Stimulated activated CD4-positive, alpha-beta T cell treated with anti-CD3 and anti-CD28 coated beads, Interleukin-2, amount 100 ng/mL, for 48 hours (primary cell): Measurements from ENCODE around the gene ILK.

ENCODE experiments used
- DNase-seq, 2 donors: peaks; one replicate each; pipeline ENCODE4 v3.0.0-alpha.2; 2020

Gene ILK

DNA sequence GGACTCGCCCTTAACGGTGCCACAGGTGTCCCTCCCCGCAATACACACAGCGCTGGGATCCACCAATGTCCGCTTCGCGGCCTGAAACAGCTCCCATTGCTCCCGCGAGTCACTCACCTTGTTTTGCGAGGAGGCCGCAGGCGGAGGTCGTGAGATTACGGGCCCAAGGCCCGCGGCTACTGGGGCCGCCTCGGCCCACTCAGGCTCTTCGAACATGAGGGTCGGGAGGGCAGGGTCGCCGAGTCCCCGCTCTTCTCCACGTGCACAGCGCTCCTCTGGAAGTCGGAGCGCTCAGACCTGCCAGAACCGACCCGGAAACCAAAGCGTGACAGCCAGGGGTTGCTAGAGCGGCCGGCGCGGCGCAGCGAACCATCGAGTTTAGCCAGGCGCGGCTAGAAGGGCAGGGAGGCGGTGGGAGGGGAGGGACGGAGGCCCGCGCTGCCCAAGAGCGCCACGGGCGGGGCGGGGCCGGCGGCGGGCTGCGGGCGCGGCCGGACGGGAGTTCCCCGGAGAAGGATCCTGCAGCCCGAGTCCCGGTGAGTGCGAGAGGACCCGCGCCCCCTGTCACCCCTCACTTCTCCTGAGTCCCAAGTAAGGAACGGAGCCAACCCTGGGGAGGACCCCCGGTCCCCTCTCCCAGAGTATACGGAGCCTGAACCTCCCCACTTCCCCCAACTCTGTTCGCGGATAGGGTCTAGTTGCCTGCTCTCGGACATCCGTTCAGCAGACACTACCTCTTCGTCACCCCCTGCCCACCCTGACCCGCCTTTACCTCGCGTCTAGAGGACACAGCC lies at the start of gene ILK, which contains the start of gene RRP8:
Gene ILK, plus strand, starts transcription at position 488 of the 794 bp plus-strand sequence. CDS start 498 bp downstream, outside the sequence.
Gene RRP8, minus strand, starts transcription at position 330 of the 794 bp plus-strand sequence. Its CDS starts 114 bp downstream, at position 216.
- peak; percentile 83 to 84 for DNase-seq

DNA sequence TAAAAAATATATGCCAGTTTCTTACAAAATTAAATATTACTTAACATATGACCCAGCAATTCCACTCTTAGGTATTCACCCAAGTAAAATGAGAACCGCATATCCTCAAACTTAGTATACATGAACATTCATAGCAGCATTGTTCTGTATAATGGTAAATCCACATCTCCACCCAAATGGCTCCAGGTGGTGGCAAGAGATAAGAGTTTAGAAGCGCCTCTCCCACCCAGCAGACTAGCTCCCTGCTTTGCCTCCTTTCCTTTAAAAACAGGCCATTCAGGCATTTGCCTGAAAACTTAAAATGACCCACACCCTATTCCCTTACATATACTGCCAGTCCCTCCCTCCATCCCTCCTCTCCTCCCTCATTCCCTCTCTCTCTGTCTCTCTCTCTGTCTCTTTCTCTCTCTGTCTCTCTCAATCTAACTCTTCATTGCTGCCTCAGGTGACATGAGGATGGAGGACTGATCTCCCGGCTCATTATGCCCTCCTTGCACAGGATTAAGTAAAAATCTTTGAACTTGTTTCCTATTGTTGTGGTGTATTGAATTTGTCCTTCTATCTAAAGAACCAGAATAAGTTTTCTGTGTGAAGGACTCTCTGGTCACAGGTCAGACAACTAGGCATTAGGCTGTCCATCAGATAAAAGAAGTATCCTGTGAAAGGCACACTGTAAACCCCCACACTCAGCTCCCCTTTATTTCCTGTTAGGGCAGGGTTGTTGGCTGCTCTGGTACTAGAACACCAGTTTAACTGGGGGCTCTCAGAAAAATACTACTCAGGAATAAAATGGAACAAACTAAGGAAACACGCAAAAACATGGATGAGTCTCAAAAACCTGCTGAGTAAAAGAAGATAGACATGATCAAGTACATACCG lies 48.5 kb upstream of the ILK start:
- no peak for DNase-seq

DNA sequence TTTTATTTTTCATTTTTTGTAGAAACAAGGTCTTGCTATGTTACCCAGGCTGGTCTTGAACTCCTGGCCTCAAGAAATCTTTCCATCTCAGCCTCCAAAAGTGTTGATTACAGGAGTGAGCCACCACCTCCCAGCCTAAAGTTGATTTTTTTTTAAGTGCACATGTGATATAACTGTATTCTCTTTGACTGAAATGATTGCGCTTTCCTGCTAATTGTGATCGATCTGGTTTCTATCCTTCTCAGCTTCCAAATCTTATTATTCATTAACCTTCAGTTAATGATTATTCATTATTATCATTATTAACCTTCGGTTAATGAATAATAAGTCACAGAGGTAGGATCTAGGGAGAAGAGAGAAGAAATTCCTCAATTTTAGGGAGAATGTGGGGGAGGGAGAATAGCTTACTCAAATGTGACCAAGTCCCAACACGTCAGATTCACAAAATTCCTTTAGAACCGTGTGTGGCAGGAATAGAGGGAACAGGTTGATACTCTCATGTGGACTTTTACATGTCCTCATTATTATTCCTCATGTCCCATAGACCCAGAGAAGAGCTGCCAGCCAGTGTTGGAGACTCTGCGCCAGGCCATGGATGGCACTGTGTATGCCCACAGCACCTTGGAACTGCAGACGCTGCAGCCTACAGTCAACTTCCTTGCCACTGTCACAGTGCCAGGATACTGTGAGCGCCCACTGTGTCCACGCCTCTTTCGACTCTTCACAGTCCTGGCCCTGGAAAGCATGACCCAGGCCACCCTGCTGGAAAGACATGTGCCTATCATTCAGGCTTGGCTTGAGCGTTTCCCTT lies 47.2 kb upstream of the ILK start:
- no peak for DNase-seq

DNA sequence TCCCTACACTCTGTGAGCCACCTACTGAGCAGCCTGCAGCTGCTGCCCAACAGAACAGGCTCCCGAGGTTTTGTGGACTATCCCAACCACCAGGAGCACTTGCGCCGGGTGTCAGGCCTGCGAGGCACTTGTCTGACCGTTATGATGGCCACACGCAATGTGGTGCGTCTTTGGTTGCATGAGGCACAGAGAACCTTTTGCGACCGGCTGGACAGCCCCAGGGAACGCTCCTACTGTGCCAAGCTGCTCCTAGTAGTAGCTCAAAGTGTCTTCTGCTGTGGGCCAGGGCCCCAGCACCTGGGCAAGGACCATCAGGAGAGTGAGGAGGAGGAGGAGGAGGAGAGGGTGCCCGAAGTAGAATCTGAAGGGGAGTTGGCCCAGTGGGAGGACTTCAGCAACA lies 46.5 kb upstream of the ILK start:
- DNase-seq, result no peak

DNA sequence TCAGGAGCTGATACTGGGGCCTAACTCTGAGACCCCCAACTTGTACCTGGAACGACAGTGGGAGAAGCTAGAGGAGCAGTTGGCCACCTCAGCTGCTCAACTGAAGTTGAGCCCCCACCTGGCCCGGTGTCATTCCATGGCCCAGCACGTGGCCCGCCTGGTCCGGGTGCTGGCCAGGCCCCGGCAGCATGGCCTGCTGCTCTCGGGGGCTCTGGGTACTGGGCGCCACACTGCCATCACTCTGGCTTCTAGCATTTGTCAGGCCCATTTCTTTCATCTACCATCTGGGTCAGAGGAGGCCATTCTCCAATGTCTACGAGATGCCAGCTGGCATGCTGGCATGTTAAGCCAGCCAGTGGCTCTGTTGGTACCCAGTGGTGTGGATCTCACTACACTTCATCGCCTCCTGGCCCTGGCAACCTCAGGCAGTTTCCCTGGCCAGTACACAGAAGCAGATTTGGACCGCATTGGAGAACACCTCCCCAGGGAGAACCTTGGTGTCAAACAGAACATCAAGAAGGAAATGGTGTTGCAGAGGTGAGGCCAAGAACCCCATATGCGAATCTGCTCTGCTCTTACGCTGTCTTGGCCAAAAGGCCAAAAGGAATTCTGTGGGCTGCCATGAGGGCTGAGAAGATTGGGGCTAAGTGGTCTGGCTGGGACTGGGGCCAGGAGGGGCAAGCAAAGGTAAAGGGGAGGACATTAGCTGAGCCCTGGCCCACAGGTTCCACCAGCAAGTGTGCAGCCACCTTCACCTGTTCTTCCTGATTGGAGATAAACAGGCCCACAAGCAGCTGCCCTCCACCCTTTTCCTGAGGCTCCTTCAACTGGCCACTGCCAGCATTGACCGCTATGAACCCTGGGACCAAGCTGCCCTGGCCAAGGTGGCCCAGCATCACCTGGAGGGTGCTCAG lies 45.6 kb upstream of the ILK start:
- DNase-seq, result no peak

DNA sequence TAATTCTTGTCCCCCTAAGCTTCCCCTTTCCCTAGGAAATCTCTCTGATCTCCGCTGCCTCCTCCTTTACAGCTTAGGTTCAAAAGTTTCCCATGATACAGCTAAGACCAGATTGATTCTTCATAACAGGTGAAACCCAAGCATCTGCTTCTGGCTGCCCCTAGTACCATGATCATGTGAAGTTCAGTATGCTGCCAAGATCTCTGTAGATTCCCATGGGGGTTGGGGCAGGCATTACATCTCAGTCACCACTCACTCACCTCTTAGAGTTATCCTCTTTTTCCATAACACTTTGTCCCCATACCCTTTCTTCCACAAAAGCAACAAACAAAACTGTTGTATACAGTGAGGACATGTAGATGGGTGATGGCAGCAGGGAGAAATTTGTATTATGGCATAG lies 44.2 kb upstream of the ILK start:
- DNase-seq, result no peak

DNA sequence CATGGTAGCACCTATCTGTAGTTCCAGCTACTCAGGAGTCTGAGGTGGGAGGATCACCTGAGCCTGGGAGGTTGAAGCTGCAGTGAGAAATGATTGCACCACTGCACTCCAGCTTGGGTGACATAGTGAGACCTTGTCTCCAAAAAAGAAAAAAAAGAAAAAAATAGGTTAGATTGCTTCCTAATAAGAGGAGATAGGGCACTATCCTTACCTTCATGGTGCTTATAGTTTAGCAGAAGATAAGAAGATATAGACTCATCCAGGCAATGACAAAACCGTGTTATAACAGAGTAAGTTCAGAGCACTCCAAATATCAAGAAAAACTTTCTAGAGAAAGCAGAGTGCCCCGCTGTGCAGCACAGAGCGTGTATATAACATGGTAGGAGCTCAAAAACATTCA lies 42.3 kb upstream of the ILK start:
- no peak for DNase-seq

DNA sequence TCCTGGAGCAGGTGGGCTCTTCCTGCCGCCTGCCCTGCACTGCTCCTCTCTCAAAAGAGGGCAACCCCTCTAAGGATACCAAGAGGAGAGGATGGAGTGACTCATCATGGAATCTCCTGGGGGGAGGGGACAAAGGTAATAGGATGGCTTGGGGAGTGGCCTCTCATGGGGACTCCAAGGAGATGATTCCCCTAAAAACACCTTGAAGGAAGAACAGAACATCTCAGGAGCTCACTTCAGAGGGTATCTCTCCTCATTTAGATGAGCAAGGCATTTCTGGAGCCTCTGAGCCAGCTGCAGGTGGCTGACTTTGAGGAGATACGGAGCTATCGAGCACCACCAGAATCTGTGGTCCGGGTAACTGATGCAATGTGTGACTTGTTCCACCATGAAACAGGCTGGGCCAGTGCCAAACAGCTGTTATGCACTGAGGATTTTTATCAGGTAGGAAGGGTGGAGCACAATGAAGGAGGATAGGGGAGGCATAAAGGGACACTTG lies 40.4 kb upstream of the ILK start:
- DNase-seq, result no peak

DNA sequence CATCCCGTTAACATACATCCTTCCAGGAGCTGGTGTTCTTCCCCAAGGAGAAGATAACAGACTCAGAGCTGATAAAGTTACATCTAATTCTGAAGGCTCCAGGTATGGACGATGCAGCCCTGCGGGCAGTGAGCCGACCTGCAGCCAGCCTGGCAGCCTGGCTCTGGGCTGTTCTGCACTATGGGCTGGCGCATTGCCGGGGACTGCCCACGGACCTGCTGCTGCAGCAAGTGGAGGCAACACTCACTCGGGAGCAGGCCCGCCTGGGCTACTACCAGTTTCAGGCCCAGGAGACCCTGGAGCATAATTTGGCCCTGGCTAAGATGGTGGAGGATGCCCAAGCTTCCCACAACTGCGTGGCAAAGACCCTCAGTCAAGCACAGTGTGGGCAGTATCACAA lies 39.9 kb upstream of the ILK start:
- DNase-seq, result no peak

DNA sequence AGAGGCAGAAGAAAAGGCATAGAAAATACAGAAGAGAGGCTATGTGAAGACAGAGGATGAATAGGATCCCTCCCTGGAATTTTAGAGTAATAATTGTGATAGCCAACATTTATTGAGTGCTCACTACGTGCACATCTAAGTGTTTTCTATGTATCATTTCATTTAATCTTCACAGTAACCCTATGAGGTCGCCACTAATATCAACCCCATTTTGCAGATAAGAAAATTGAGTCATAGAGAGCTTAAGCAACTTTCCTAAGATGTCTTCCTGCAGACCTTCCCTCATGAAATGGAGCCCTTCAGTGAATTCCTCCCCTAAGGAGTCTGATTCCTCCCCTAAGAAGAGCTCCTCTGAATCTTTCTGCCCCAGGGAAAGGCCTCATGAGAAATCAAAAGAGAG lies 38.2 kb upstream of the ILK start:
- DNase-seq, result no peak

DNA sequence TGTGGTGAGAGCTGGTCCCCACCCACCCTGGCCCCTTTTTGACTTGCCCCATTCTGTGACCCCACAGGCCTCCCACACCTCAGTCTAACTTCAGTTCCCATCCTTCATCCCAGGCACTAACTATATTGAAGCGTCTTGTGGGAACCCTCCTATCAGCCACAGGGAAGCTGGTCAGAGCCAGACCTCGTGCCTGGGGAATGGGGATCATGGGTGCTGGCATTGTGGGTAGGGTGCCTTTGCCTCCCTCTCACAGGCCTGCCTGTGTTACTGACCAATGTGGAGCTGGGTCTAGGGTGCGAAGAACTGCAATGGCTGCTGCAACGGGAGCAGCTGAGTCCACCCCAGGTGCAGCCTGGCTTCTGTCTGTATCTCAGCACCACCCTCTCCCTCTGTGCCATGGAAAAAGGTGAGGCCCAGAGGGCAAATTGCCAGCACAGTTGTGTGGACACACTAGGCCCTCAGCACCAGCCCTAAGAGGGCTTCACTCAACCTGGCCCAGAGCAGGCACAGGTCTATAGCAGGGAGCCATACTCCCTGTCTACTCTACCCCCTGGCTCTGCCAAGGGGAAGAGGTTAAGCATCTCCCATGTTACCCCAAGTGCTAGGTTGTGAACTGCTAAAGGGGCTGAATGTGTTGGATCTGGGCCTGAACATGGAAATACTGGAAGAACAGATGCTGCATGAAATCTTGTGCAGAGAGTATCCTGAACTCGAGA lies 37.4 kb upstream of the ILK start:
- DNase-seq, result no peak

DNA sequence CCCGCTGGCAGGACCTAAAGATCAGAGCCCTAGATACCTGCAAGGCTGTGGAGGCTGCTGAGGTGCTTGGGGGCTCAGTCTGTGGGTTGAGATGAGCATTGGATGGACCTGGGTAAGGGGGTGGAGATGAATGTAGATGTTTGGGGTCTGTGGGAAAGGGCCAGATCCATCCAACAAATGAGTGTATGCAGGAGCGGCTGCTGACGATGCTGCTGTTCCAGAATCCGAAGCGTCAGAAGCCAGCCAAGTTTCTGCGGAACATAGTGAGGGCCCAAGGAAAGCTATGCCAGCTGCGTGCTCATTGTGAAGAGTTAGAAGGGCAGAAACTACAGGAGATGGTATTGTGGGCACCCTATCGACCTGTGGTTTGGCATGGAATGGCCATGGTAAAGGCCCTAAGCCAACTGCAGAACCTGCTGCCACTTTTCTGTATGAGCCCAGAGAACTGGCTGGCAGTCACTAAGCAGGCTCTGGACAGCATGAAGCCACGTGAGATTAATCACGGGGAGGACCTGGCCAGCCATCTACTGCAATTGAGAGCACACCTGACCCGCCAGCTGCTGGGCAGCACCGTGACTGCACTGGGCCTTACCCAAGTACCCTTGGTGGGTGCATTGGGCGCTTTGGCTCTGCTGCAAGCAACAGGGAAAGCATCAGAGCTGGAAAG lies 36.7 kb upstream of the ILK start:
- no peak for DNase-seq

DNA sequence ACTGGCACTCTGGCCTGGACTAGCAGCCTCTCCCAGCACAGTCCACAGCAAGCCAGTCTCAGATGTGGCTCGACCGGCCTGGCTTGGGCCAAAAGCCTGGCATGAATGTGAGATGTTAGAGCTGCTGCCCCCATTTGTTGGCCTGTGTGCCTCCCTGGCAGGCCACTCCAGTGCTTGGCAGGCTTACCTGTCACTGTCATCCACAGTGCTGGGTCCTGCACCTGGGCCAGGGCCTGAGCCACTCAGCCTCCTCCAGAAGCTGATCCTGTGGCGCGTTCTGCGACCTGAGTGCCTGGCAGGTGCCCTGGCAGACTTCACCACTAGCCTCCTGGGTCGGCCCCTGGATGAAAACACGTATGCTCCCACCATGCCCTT lies 36.2 kb upstream of the ILK start:
- no peak for DNase-seq

DNA sequence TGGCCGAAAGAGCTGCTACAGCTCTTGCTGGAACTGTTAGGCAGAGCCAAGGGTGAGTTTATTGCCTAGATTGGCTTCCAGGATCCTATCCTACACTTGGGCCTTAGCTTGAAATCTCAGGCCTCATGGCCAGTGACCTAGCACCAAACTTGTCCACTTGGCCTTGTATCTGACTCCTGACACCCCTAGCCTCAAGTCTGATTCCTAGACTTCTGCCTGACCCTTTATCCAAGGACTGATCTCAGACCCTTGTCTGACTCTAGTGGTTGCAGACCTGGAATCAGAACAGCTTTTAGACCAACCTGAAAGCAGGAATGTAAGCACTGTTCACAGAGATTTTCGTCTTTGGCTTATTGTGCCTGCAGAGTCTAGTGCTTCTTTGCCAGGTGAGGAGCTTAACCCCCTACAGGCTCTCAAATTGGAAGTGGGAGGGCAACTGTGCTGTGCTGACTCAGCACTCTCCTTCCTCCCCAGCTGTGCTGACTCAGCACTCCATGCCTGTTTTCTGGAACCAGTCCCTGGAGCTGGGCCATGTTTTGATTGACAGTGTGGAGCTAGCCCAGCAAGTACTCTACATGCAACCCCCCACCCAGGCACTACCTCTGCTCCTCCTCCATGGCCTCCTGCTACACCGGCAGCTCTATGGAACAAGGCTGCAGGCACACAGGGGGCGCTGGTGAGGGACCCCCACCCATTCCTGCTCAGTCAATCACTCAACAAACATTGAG lies 35.2 kb upstream of the ILK start:
- DNase-seq, result no peak

DNA sequence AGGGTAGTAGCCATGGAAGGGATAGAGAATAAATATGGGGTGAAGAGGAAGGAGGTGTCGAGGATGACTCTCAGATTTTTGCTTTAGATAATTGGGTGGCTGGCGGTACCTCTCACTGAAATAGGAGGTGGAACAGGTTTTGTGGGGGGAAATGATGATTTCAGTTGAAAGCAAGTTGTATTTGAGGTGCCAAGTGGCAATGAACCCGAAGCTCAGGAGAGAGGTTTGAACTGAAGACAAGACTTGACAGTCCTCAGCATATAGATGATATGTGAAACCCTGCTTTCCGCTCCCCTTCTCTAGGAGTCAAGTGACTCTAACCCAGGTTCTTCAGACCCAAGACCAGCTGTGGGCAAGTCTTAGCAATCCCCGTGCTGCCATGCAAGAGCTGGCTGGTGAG lies 33.9 kb upstream of the ILK start:
- no peak for DNase-seq

DNA sequence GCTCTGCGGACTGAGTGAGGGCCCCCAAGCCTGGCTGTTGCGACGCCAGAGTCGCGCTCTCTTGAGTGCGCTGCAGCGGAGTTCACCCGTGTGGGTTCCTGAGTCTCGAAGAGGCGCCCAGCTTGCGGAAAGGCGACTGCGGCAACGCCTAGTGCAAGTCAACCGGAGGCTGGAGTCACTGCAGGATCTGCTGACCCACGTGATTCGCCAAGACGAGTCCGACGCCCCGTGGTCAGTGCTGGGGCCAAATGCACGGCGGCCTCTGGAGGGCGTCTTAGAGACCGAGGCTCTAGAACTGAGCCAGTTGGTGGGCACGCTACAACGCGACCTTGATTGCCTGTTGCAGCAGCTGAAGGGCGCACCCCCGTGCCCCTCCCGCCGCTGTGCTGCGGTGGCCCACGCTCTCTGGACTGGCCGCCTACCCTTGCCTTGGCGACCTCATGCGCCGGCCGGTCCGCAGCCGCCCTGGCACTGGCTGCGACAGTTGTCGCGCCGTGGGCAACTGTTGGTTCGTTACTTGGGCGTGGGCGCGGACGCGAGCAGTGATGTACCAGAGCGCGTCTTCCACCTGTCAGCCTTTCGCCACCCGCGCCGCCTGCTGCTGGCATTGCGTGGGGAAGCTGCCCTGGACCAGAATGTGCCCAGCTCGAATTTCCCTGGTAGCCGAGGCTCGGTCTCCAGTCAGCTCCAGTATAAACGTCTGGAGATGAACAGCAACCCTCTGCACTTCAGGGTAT lies 32.7 kb upstream of the ILK start:
- no peak for DNase-seq

DNA sequence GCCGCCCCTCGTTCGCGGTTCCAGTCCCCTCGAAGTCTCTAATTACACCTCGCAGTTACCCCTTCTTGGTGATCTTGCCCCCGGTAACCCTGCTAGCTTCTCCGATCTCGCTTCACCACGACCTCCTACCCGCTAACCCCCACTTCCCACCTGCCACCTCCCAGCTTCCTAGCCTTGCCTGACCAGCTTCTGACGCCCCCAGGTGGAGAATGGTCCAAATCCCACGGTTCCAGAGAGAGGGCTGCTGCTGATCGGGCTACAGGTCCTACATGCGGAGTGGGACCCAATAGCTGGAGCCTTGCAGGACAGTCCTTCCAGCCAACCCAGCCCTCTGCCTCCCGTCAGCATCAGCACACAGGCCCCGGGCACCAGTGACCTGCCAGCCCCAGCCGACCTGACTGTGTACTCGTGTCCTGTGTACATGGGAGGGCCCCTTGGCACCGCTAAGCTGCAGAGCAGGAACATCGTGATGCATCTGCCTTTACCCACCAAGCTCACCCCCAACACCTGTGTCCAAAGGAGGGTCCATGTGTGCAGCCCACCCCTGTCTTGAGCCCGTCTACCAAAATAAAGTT lies 32.1 kb upstream of the ILK start:
- DNase-seq, result no peak

DNA sequence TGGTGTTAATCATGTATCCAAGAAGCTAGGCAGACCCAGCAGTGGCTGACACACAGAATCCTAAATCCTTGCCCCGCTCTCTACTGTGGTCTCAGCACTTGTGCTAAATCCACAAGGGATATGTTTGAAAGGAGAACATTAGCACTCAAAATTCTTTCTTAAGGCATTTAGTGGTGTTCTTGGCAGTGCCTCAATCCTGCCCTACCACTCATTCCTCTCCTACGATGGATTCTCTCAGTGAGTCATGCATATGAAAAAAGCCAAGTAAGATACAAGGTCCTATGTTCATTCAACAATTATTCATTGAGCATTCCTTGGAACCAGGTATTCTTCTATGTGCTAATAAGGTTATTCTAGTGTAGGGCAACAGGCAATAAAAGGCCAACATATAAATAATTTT lies 31.4 kb upstream of the ILK start:
- no peak for DNase-seq
